Measurements from ENCODE around the gene PTPRR. TPM values are rescaled to one million over a fixed set of nuclear protein-coding genes. Genes with fewer than 3 reads are reported as not detected.

Gene PTPRR
- total RNA-seq, 4 donors from 2014 or later = 0.12 to 0.67 (median 0.45) TPM

GRCh38 chr12:70733385-70733784, 187.2 kb downstream of the PTPRR start:
- Histone ChIP-seq H3K4me1 (no peaks in the 10 kb centered on the region), H3K9me3 (no peaks in the 10 kb centered on the region), H3K27ac (no peak overlapping the region), H3K4me3 (no peak overlapping the region), H3K36me3 (no peaks in the 10 kb centered on the region), H3K27me3 (peaks cover 8% of the 10 kb centered on the region)
- WGBS, 2 donors (ENCODE audit: low coverage in 1 of 2) = 2 to 4% methylated on average over 4 of the region's 4 CpGs
- ATAC-seq = no peak
- TF ChIP-seq CTCF (IDR thresholded peaks at IDR 0.05) = peak in 3 of 4 experiments; percentile 45 to 52 (median 48)
- TF ChIP-seq POLR2AphosphoS5 (IDR thresholded peaks at IDR 0.05) = no peak
- no peak for TF ChIP-seq POLR2A (IDR thresholded peaks at IDR 0.05)

- no peak for ATAC-seq
- no peaks in the 10 kb centered on the region for H3K9me3 ChIP-seq
- no peak overlapping the region for H3K27ac ChIP-seq
- TF ChIP-seq POLR2A (IDR thresholded peaks at IDR 0.05) = no peak
- TF ChIP-seq POLR2AphosphoS5 (IDR thresholded peaks at IDR 0.05) = no peak
- TF ChIP-seq CTCF (IDR thresholded peaks at IDR 0.05) = no peak
- TF ChIP-seq EP300 (IDR thresholded peaks at IDR 0.05) = no peak
- WGBS, 2 donors (ENCODE audit: low coverage in 1 of 2) = 54 to 72% methylated on average over 4 to 7 of the region's 8 CpGs
- no peaks in the 10 kb centered on the region for H3K4me1 ChIP-seq
- no peak overlapping the region for H3K4me3 ChIP-seq
- no peaks in the 10 kb centered on the region for H3K36me3 ChIP-seq
- H3K27me3 ChIP-seq = peaks cover 8% of the 10 kb centered on the region
Measured at GRCh38 chr12:70732287-70732686, 188.3 kb downstream of the PTPRR start.

- TF ChIP-seq CTCF (IDR thresholded peaks at IDR 0.05) (no peak), POLR2A (IDR thresholded peaks at IDR 0.05) (no peak), POLR2AphosphoS5 (IDR thresholded peaks at IDR 0.05) (no peak), EP300 (IDR thresholded peaks at IDR 0.05) (no peak)
- Histone ChIP-seq H3K9me3 (no peaks in the 10 kb centered on the region), H3K36me3 (no peaks in the 10 kb centered on the region), H3K27me3 (peaks cover 4% of the 10 kb centered on the region), H3K27ac (no peak overlapping the region), H3K4me1 (no peaks in the 10 kb centered on the region), H3K4me3 (no peak overlapping the region)
- 74% methylated on average over 2 of the region's 2 CpGs; no CpG with 5 or more reads in 1 of the 2 donors for WGBS, 2 donors (ENCODE audit: low coverage in 1 of 2)
- no peak for ATAC-seq
Measured at GRCh38 chr12:70730675-70731180, 189.8 kb downstream of the PTPRR start.

GRCh38 chr12:70724444-70724843, 196.1 kb downstream of the PTPRR start:
- H3K4me1 ChIP-seq = peaks cover 0 to 5% (median 0%) of the 10 kb centered on the region in 3 donors
- TF ChIP-seq EP300 (IDR thresholded peaks at IDR 0.05) = no peak
- TF ChIP-seq CTCF (IDR thresholded peaks at IDR 0.05) = peak in 1 of 4 experiments; percentile 8
- no peak overlapping the region for H3K27ac ChIP-seq
- H3K4me3 ChIP-seq = no peak overlapping the region
- H3K36me3 ChIP-seq = no peaks in the 10 kb centered on the region
- H3K27me3 ChIP-seq = peaks cover 3% of the 10 kb centered on the region
- no peaks in the 10 kb centered on the region for H3K9me3 ChIP-seq
- no peak for ATAC-seq
- WGBS, 2 donors (ENCODE audit: low coverage in 1 of 2) = 17 to 85% methylated on average over 1 to 2 of the region's 2 CpGs

GRCh38 chr12:70722584-70723343, 197.8 kb downstream of the PTPRR start:
- Histone ChIP-seq H3K9me3 (no peaks in the 10 kb centered on the region), H3K36me3 (no peaks in the 10 kb centered on the region), H3K4me3 (no peak overlapping the region), H3K27ac (peak overlapping the region in 3 of 4 donors; percentile 4 to 50 (median 44)), H3K27me3 (peaks cover 8% of the 10 kb centered on the region), H3K4me1 (peaks cover 0 to 5% (median 0%) of the 10 kb centered on the region in 3 donors)
- TF ChIP-seq POLR2AphosphoS5 (IDR thresholded peaks at IDR 0.05) (no peak), EP300 (IDR thresholded peaks at IDR 0.05) (no peak), POLR2A (IDR thresholded peaks at IDR 0.05) (no peak), CTCF (IDR thresholded peaks at IDR 0.05) (no peak)
- no peak for ATAC-seq
- WGBS, 2 donors (ENCODE audit: low coverage in 1 of 2) = 44 to 50% methylated on average over 3 to 6 of the region's 6 CpGs

Measured in gastroesophageal sphincter (tissue), 4 donors.